GM12878 (cell line): ENCODE data around the gene NUDCD2. TPM values are rescaled to one million over a fixed set of nuclear protein-coding genes. Genes with fewer than 3 reads are reported as not detected.

Source experiments
- ATAC-seq: fragments of 200-7000 bp; cut with Tn5 transposase; 3 replicates; pipeline ENCODE4 v1.9.1; 2020; ENCODE audit warnings: mild to moderate bottlenecking, moderate library complexity
- BruUV-seq: library from RNA; stranded (reverse); fragments of 400-500 nt; replicated peaks from 2 replicates; lab custom pipeline; 2021; lab: Mats Ljungman, UMichigan
- CTCF ChIA-PET: fragments of 300-600 bp; sonication (Branson Sonifier 250); formaldehyde crosslinking; extraction: SDS; loops from one replicate; lab custom pipeline; 2021; ENCODE audit warnings: inconsistent platforms; lab: Yijun Ruan, JAX
- POLR2A ChIA-PET: fragments of 350-600 bp; formaldehyde crosslinking; extraction: SDS; loops from one replicate; lab custom pipeline; 2021; ENCODE audit warnings: inconsistent platforms; lab: Charles Lee
- RAD21 ChIA-PET: fragments of 300-600 bp; sonication (Branson Sonifier 250); formaldehyde crosslinking; loops from one replicate; lab custom pipeline; 2023; ENCODE audit warnings: antibody characterized with exemption; ENCODE audit not compliant: unreplicated experiment; lab: Charles Lee
- SMC1A ChIA-PET: fragments of 300-600 bp; sonication (Branson Sonifier 250); formaldehyde crosslinking; loops from one replicate; lab custom pipeline; 2023; ENCODE audit not compliant: unreplicated experiment, uncharacterized antibody; lab: Charles Lee
- DNase-seq: peaks from one replicate; pipeline ENCODE4 v3.0.0-alpha.2; 2011; ENCODE audit warnings: low read depth, low spot score
- FAIRE-seq: peaks from 3 replicates; lab custom pipeline; 2011; peaks lifted over from hg19 to GRCh38; lab: Jason Lieb, UNC
- H2AFZ ChIP-seq: 2 replicates; pipeline ENCODE4 v1.6.0; 2011; ENCODE audit warnings: low read depth, low read length, control low read depth; ENCODE audit not compliant: control insufficient read depth
- H3K27ac ChIP-seq: 2 replicates; pipeline ENCODE4 v1.5.1; 2011; ENCODE audit warnings: control low read depth; ENCODE audit not compliant: control insufficient read depth, insufficient read depth
- H3K27me3 ChIP-seq, 2 experiments: replicated peaks in 1 of 2; 2 replicates each; pipeline versions ENCODE4 v1.6.0 to v1.6.1; 2011; ENCODE audit warnings: low read length in 1 of 2; ENCODE audit not compliant: control insufficient read depth in 2 of 2, insufficient read depth in 2 of 2
- H3K36me3 ChIP-seq, 2 experiments: 2 replicates each; pipeline ENCODE4 v1.5.1; 2011; ENCODE audit warnings: low read length in 1 of 2; ENCODE audit not compliant: control insufficient read depth in 2 of 2, insufficient read depth in 2 of 2
- H3K4me1 ChIP-seq: 2 replicates; pipeline ENCODE4 v1.6.1; 2011; ENCODE audit warnings: mild to moderate bottlenecking, low read length, moderate library complexity, mixed read lengths; ENCODE audit not compliant: control insufficient read depth, insufficient read depth
- H3K4me2 ChIP-seq: 2 replicates; pipeline ENCODE4 v1.6.0; 2011; ENCODE audit warnings: control low read depth; ENCODE audit not compliant: control insufficient read depth, insufficient read depth
- H3K4me3 ChIP-seq: fragments of 200-600 bp; sonication (generic); 2 replicates; pipeline ENCODE4 v1.5.1; 2016
- H3K79me2 ChIP-seq: 2 replicates; pipeline ENCODE4 v1.6.0; 2011; ENCODE audit warnings: low read length; ENCODE audit not compliant: control insufficient read depth, insufficient read depth
- H3K9ac ChIP-seq: 2 replicates; pipeline ENCODE4 v1.8.0; 2011; ENCODE audit warnings: low read length, control low read depth, mixed read lengths; ENCODE audit not compliant: control insufficient read depth, insufficient read depth
- H3K9me3 ChIP-seq: replicated peaks from 3 replicates; pipeline ENCODE4 v1.5.1; 2011; ENCODE audit warnings: mild to moderate bottlenecking, low read length; ENCODE audit not compliant: control insufficient read depth, insufficient read depth
- H4K20me1 ChIP-seq: 2 replicates; pipeline ENCODE4 v1.6.0; 2011; ENCODE audit not compliant: control insufficient read depth, insufficient read depth
- CBFB ChIP-seq: IDR thresholded peaks from 2 replicates; pipeline ENCODE4 v1.6.1; 2016; ENCODE audit warnings: antibody characterized with exemption, low read depth
- CBX5 ChIP-seq: sonication (generic); IDR thresholded peaks from 2 replicates; pipeline ENCODE4 v1.6.1; 2016; ENCODE audit warnings: low read depth, moderate library complexity, mild to moderate bottlenecking, inconsistent platforms
- CREM ChIP-seq: IDR thresholded peaks from 2 replicates; pipeline ENCODE4 v1.6.1; 2014; ENCODE audit warnings: antibody characterized with exemption, low read depth
- FOXM1 ChIP-seq: IDR thresholded peaks from 2 replicates; pipeline ENCODE4 v1.6.1; 2012; ENCODE audit warnings: low read depth, mild to moderate bottlenecking, inconsistent platforms, low read length, moderate library complexity
- GATAD2B ChIP-seq: fragments of 450-650 bp; conservative IDR thresholded peaks from 2 replicates; pipeline ENCODE4 v1.6.1; 2017; ENCODE audit warnings: low read depth, mild to moderate bottlenecking, moderate library complexity
- HSF1 ChIP-seq: fragments of 150-350 bp; IDR thresholded peaks from 2 replicates; pipeline ENCODE4 v1.6.1; 2014; ENCODE audit warnings: mild to moderate bottlenecking, low read depth, low read length
- IRF4 ChIP-seq: IDR thresholded peaks from 2 replicates; pipeline ENCODE4 v1.6.1; 2011; ENCODE audit warnings: low read depth, low read length
- KLF5 ChIP-seq: fragments of 450-650 bp; IDR thresholded peaks from 2 replicates; pipeline ENCODE4 v1.6.1; 2014; ENCODE audit warnings: mild to moderate bottlenecking; ENCODE audit not compliant: partially characterized antibody
- LARP7 ChIP-seq: fragments of 450-650 bp; IDR thresholded peaks from 2 replicates; pipeline ENCODE4 v1.6.1; 2017; ENCODE audit warnings: mild to moderate bottlenecking
- NFYA ChIP-seq: IDR thresholded peaks from 2 replicates; pipeline ENCODE4 v1.6.1; 2011; ENCODE audit warnings: low read depth, mild to moderate bottlenecking, low read length, improper control_type of control experiment, borderline replicate concordance
- NR2C1 ChIP-seq: fragments of 450-650 bp; IDR thresholded peaks from 2 replicates; pipeline ENCODE4 v1.6.1; 2017; ENCODE audit warnings: antibody characterized with exemption, mild to moderate bottlenecking, moderate library complexity
- RAD51 ChIP-seq: fragments of 450-650 bp; IDR thresholded peaks from 2 replicates; pipeline ENCODE4 v1.6.1; 2016; ENCODE audit warnings: moderate library complexity, mild to moderate bottlenecking, inconsistent platforms
- RCOR1 ChIP-seq: conservative IDR thresholded peaks from 2 replicates; pipeline ENCODE4 v1.6.1; 2012; ENCODE audit warnings: low read depth, low read length, improper control_type of control experiment
- RFX5 ChIP-seq: IDR thresholded peaks from 2 replicates; pipeline ENCODE4 v1.6.1; 2011; ENCODE audit warnings: low read depth, low read length, improper control_type of control experiment
- RUNX3 ChIP-seq: IDR thresholded peaks from 2 replicates; pipeline ENCODE4 v1.6.1; 2012; ENCODE audit warnings: low read length, inconsistent platforms
- SUPT20H ChIP-seq: IDR thresholded peaks from 2 replicates; pipeline ENCODE4 v1.6.1; 2011; ENCODE audit warnings: low read depth, mild to moderate bottlenecking, low read length, moderate library complexity, borderline replicate concordance; ENCODE audit not compliant: control insufficient read depth
- WRNIP1 ChIP-seq: IDR thresholded peaks from 2 replicates; pipeline ENCODE4 v1.6.1; 2011; ENCODE audit warnings: low read depth, low read length, improper control_type of control experiment, borderline replicate concordance
- WGBS: methylation state at CpG from one replicate; pipeline ENCODE4 v1.1.6; 2016; ENCODE audit warnings: low lambda C conversion rate; ENCODE audit not compliant: insufficient replicate concordance, insufficient coverage; ENCODE audit errors: missing lambda C conversion rate; 5-methylcytosine and 5-hydroxymethylcytosine counted together
- in situ Hi-C: fragments of 300-500 bp; cut with MboI; formaldehyde crosslinking; loops from 9 replicates; pipeline ENCODE4 v1.14.3; 2018; ENCODE audit warnings: mixed read lengths
- intact Hi-C: fragments of 100-400 bp; cut with micrococcal nuclease; formaldehyde crosslinking; loops from one replicate; pipeline ENCODE4 v1.14.2; 2022; ENCODE audit not compliant: unreplicated experiment
- polyA plus RNA-seq, 11 experiments: library from polyadenylated mRNA; depleted of rRNA in 4 of 11; unstranded in 6 of 11; stranded (reverse) in 5 of 11; fragments of >200 nt; fragmentation: Nextera tagmentation in 4 of 11; fragmentation: Illumina TruSeq in 1 of 11; extraction: Ambion mirVana in 4 of 11; extraction: Trizol in 1 of 11; gene quantifications; 1 replicate in 1 of 11; 2 replicates in 10 of 11; pipeline versions ENCODE4 v1.2.1 to v1.2.3, GENCODE V29; 2011 to 2016; ENCODE audit warnings: inconsistent platforms in 2 of 11, missing spikeins in 2 of 11, low read depth in 1 of 11
- total RNA-seq, 4 experiments: library from RNA; depleted of rRNA in 3 of 4; stranded (reverse); fragments of >200 nt in 3 of 4; fragmentation: Illumina TruSeq in 1 of 4; extraction: Trizol in 1 of 4; gene quantifications; 2 replicates each; pipeline versions ENCODE4 v1.2.1 to v1.2.3, GENCODE V29; 2013 to 2021
- TF ChIP-seq, protein P1 (sequence below): fragments of 450-650 bp; IDR thresholded peaks from 2 replicates; pipeline ENCODE4 v1.6.1; 2017; ENCODE audit warnings: antibody characterized with exemption, mild to moderate bottlenecking, moderate library complexity

NUDCD2 gene
- total and polyA plus RNA-seq, 10 of the 15 experiments (the other 5 are each of a cell fraction or from before 2014, with no cell fraction given) = 9.1 to 133 (median 24.6) TPM

DNA sequence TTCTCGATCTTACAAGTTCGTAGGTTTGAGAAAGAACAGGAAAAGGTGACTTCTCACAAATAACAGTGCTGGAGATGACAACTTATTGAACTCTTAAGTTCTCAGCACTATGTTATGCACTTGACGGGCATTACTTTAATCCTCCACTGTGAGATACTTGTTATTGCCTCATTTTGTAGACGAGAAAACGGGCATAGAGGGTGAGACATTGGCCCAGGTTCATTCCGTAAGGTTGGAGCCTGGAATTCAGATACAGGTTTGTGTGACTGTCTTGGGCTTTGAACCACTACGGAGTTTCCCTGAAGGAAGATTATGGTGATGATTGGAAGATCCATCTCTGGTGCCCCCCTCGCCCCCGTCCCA, 46.2 kb upstream of the NUDCD2 start (continued):
- TF ChIP-seq, protein P1, sequence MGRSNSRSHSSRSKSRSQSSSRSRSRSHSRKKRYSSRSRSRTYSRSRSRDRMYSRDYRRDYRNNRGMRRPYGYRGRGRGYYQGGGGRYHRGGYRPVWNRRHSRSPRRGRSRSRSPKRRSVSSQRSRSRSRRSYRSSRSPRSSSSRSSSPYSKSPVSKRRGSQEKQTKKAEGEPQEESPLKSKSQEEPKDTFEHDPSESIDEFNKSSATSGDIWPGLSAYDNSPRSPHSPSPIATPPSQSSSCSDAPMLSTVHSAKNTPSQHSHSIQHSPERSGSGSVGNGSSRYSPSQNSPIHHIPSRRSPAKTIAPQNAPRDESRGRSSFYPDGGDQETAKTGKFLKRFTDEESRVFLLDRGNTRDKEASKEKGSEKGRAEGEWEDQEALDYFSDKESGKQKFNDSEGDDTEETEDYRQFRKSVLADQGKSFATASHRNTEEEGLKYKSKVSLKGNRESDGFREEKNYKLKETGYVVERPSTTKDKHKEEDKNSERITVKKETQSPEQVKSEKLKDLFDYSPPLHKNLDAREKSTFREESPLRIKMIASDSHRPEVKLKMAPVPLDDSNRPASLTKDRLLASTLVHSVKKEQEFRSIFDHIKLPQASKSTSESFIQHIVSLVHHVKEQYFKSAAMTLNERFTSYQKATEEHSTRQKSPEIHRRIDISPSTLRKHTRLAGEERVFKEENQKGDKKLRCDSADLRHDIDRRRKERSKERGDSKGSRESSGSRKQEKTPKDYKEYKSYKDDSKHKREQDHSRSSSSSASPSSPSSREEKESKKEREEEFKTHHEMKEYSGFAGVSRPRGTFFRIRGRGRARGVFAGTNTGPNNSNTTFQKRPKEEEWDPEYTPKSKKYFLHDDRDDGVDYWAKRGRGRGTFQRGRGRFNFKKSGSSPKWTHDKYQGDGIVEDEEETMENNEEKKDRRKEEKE = no peak
- no peak for TF ChIP-seq RCOR1
- no peak for TF ChIP-seq NFYA
- TF ChIP-seq IRF4 = no peak
- TF ChIP-seq WRNIP1 = no peak
- 0 out of 2 replicates have a peak, but pooled peaks have one; percentile 20 for TF ChIP-seq RAD51

GRCh38 chr5:163505368-163506094, 45.6 kb upstream of the NUDCD2 start, which contains the start of gene MAT2B:
MAT2B (plus strand) TSS chr5:163505619; CDS start chr5:163505687, 68 bp downstream.
- peak; percentile 84 for FAIRE-seq
- Histone ChIP-seq H3K9me3 (no peaks in the 10 kb centered on the region), H3K9ac (peak within 1 kb of the TSS; percentile 93), H3K4me3 (peak within 1 kb of the TSS; percentile 84), H3K27me3 (no peaks in the 10 kb centered on the region), H3K79me2 (peaks cover 56% of the 10 kb centered on the region), H3K36me3 (no peaks in the 10 kb centered on the region), H3K27ac (peak within 1 kb of the TSS; percentile 43), H3K4me2 (peak within 1 kb of the TSS; percentile 93), H4K20me1 (no peaks in the 10 kb centered on the region), H3K4me1 (peaks cover 3% of the 10 kb centered on the region; the same call in 1 of the 2 replicates), H2AFZ (peak within 1 kb of the TSS; percentile 89)
- SMC1A ChIA-PET = interaction anchor here (1.1 to 3.7 kb wide), 6 partner anchors 22 to 67 kb away, joined by 3 to 14 read pairs (median 4); partner anchors contain the start of gene HMMR
- in situ Hi-C loops = no loop called here
- 3% methylated on average over 64 of the region's 64 CpGs for WGBS
- CTCF ChIA-PET = interaction anchor here (0.7 to 1.1 kb wide), 6 partner anchors 22 to 1176 kb away, joined by 3 to 9 read pairs (median 4); no protein-coding TSS in a partner anchor
- RAD21 ChIA-PET = interaction anchor here (1.0 to 2.1 kb wide), 3 partner anchors 41 to 67 kb away, joined by 4 to 22 read pairs (median 8); partner anchors contain the start of genes CCNG1, HMMR and NUDCD2
- no TSS peak for BruUV-seq
- DNase-seq = peak; percentile 74
- peak; percentile 92 for ATAC-seq
- POLR2A ChIA-PET = interaction anchor here (0.6 to 4.6 kb wide), 9 partner anchors 16 to 68 kb away, joined by 3 to 61 read pairs (median 4); partner anchors contain the start of genes CCNG1, HMMR and NUDCD2
- intact Hi-C loops = loop anchor here (1.0 to 5.0 kb wide), 3 partner anchors 45 to 408 kb away; partner anchors contain the start of genes CCNG1, HMMR and NUDCD2
- TF ChIP-seq NR2C1 (peak; percentile 74), FOXM1 (peak; percentile 45), RUNX3 (peak; percentile 78), CBX5 (peak; percentile 76; the same call in 1 of the 2 replicates), HSF1 (no peak), RFX5 (0 out of 2 replicates have a peak, but pooled peaks have one; percentile 15), CBFB (peak; percentile 74; the same call in 1 of the 2 replicates), CREM (peak; percentile 63), LARP7 (0 out of 2 replicates have a peak, but pooled peaks have one; percentile 68), GATAD2B (peak; percentile 95), NFYA (no peak), SUPT20H (no peak), KLF5 (peak; percentile 80)
